GM23248 (cell line): ENCODE results near the gene NAA80.

ENCODE experiments used
- EZH2 ChIP-seq: fragments of 200-600 bp; sonication (generic); IDR thresholded peaks from 2 replicates; pipeline ENCODE4 v1.6.1; 2018; ENCODE audit warnings: antibody characterized with exemption, mild to moderate bottlenecking; ENCODE audit not compliant: insufficient read depth, poor library complexity, severe bottlenecking
- EZH2phosphoT487 ChIP-seq: fragments of 200-600 bp; sonication (generic); IDR thresholded peaks from 2 replicates; pipeline ENCODE4 v1.6.1; 2018; ENCODE audit warnings: antibody characterized with exemption, moderate library complexity, mild to moderate bottlenecking, low read depth; ENCODE audit not compliant: insufficient read depth

DNA sequence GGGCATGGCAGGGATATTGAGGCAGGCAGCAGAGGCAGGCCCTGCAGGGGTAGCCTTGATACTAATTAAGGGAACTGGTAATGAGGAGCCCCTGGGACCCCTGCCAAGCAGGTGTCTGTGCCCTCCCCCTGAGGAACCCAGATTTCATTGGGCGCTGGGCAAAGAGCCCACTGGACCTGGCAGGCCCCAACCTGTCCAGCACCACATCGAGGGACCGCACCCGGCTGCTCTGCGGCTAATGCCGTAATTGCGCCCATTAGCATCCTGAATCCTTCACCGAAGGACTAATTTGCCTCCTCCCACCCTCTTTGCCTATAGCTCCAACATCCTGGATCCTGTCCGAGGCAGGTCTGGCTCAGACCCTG lies 44.0 kb downstream of the NAA80 start:
- TF ChIP-seq EZH2, result no peak
- no peak for TF ChIP-seq EZH2phosphoT487
